Uterus (tissue), 2 donors: ENCODE data around the gene PLEKHM1.

Experiments
- CTCF ChIP-seq, 4 experiments: fragments of 200-600 bp in 2 of 4; fragments of 450-650 bp in 2 of 4; sonication (generic) in 2 of 4; IDR thresholded peaks; one replicate each; pipeline ENCODE4 v1.5.1; 2016 to 2019; ENCODE audit warnings: antibody characterized with exemption in 4 of 4, mild to moderate bottlenecking in 2 of 4, moderate library complexity in 1 of 4
- POLR2A ChIP-seq, 2 donors: fragments of 450-650 bp; IDR thresholded peaks; one replicate each; pipeline ENCODE4 v1.6.1; 2016; ENCODE audit warnings: antibody characterized with exemption in 2 of 2, mild to moderate bottlenecking in 1 of 2, moderate library complexity in 1 of 2

GRCh38 chr17:45425984-45426413 is 64.5 kb downstream of the PLEKHM1 start:
- TF ChIP-seq CTCF (IDR thresholded peaks at IDR 0.05): no peak
- TF ChIP-seq POLR2A (IDR thresholded peaks at IDR 0.05): no peak
